HL-60 (cell line): ENCODE measurements around the gene PRSS3.
"Not testable (repeated sequence)": the region's sequence is repeated elsewhere in the genome, so short reads cannot be mapped to it uniquely, and the experiment has no call there.

ENCODE experiments used
- GABPA ChIP-seq: IDR thresholded peaks from 2 replicates; pipeline ENCODE4 v1.6.1; 2012; ENCODE audit warnings: low read depth
- POLR2AphosphoS5 ChIP-seq: IDR thresholded peaks from 2 replicates; pipeline ENCODE4 v1.6.1; 2012; ENCODE audit warnings: low read depth
- TF ChIP-seq, protein P1 (sequence below): IDR thresholded peaks from 2 replicates; pipeline ENCODE4 v1.6.1; 2012; ENCODE audit warnings: low read depth; ENCODE audit not compliant: insufficient replicate concordance
- TF ChIP-seq, protein P2 (sequence below): IDR thresholded peaks from one replicate; pipeline ENCODE4 v1.5.1; 2011; ENCODE audit warnings: low read length, control low read depth, inconsistent platforms; ENCODE audit not compliant: insufficient read depth

GRCh38 chr9:33829641-33830230, 34.4 kb downstream of the PRSS3 start:
- TF ChIP-seq, protein P1, sequence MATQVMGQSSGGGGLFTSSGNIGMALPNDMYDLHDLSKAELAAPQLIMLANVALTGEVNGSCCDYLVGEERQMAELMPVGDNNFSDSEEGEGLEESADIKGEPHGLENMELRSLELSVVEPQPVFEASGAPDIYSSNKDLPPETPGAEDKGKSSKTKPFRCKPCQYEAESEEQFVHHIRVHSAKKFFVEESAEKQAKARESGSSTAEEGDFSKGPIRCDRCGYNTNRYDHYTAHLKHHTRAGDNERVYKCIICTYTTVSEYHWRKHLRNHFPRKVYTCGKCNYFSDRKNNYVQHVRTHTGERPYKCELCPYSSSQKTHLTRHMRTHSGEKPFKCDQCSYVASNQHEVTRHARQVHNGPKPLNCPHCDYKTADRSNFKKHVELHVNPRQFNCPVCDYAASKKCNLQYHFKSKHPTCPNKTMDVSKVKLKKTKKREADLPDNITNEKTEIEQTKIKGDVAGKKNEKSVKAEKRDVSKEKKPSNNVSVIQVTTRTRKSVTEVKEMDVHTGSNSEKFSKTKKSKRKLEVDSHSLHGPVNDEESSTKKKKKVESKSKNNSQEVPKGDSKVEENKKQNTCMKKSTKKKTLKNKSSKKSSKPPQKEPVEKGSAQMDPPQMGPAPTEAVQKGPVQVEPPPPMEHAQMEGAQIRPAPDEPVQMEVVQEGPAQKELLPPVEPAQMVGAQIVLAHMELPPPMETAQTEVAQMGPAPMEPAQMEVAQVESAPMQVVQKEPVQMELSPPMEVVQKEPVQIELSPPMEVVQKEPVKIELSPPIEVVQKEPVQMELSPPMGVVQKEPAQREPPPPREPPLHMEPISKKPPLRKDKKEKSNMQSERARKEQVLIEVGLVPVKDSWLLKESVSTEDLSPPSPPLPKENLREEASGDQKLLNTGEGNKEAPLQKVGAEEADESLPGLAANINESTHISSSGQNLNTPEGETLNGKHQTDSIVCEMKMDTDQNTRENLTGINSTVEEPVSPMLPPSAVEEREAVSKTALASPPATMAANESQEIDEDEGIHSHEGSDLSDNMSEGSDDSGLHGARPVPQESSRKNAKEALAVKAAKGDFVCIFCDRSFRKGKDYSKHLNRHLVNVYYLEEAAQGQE, result not testable (repeated sequence)
- TF ChIP-seq, protein P2, sequence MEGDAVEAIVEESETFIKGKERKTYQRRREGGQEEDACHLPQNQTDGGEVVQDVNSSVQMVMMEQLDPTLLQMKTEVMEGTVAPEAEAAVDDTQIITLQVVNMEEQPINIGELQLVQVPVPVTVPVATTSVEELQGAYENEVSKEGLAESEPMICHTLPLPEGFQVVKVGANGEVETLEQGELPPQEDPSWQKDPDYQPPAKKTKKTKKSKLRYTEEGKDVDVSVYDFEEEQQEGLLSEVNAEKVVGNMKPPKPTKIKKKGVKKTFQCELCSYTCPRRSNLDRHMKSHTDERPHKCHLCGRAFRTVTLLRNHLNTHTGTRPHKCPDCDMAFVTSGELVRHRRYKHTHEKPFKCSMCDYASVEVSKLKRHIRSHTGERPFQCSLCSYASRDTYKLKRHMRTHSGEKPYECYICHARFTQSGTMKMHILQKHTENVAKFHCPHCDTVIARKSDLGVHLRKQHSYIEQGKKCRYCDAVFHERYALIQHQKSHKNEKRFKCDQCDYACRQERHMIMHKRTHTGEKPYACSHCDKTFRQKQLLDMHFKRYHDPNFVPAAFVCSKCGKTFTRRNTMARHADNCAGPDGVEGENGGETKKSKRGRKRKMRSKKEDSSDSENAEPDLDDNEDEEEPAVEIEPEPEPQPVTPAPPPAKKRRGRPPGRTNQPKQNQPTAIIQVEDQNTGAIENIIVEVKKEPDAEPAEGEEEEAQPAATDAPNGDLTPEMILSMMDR, result not testable (repeated sequence)
- not testable (repeated sequence) for TF ChIP-seq POLR2AphosphoS5, GABPA
